Astrocyte (in vitro differentiated cells and primary cell): Measurements from ENCODE around the gene PAK4. TPM values are rescaled to one million over a fixed set of nuclear protein-coding genes. Genes with fewer than 3 reads are reported as not detected.

Experiments used
- DNase-seq: peaks from one replicate; pipeline ENCODE4 v3.0.0-alpha.2; 2010; ENCODE audit warnings: low read depth
- FAIRE-seq: peaks from 2 replicates; lab custom pipeline; 2011; peaks lifted over from hg19 to GRCh38; lab: Jason Lieb, UNC
- H2AFZ ChIP-seq: 2 replicates; pipeline ENCODE4 v1.6.0; 2012; ENCODE audit warnings: low read depth, low read length, inconsistent platforms
- H3K27ac ChIP-seq: 2 replicates; pipeline ENCODE4 v1.5.1; 2011; ENCODE audit warnings: low read depth, low read length, inconsistent platforms
- H3K27me3 ChIP-seq: 2 replicates; pipeline ENCODE4 v1.6.0; 2011; ENCODE audit warnings: low read length, inconsistent platforms; ENCODE audit not compliant: insufficient read depth
- H3K36me3 ChIP-seq: 2 replicates; pipeline ENCODE4 v1.5.1; 2011; ENCODE audit warnings: low read length, inconsistent platforms; ENCODE audit not compliant: insufficient read depth
- H3K4me1 ChIP-seq: 2 replicates; pipeline ENCODE4 v1.5.1; 2011; ENCODE audit warnings: low read length, inconsistent platforms; ENCODE audit not compliant: insufficient read depth
- H3K4me2 ChIP-seq: 2 replicates; pipeline ENCODE4 v1.6.0; 2012; ENCODE audit warnings: low read length, inconsistent platforms
- H3K4me3 ChIP-seq: 2 replicates; pipeline ENCODE4 v1.5.1; 2011; ENCODE audit warnings: low read depth, mild to moderate bottlenecking, low read length, inconsistent platforms; ENCODE audit not compliant: insufficient read depth
- H3K79me2 ChIP-seq: 2 replicates; pipeline ENCODE4 v1.6.0; 2012; ENCODE audit warnings: mild to moderate bottlenecking, low read length, inconsistent platforms; ENCODE audit not compliant: insufficient read depth
- H3K9ac ChIP-seq: 2 replicates; pipeline ENCODE4 v1.6.0; 2012; ENCODE audit warnings: mild to moderate bottlenecking, low read length, inconsistent platforms
- H3K9me3 ChIP-seq: 2 replicates; pipeline ENCODE4 v1.5.1; 2012; ENCODE audit warnings: low read depth, mild to moderate bottlenecking, low read length, inconsistent platforms; ENCODE audit not compliant: insufficient read depth
- H4K20me1 ChIP-seq: 2 replicates; pipeline ENCODE4 v1.6.0; 2012; ENCODE audit warnings: low read length, inconsistent platforms; ENCODE audit not compliant: insufficient read depth
- H3K27ac Mint-ChIP-seq: one replicate; pipeline ENCODE4 v1.8.0; 2021; ENCODE audit warnings: mild to moderate bottlenecking, mixed read lengths; ENCODE audit not compliant: unreplicated experiment
- H3K27me3 Mint-ChIP-seq: one replicate; pipeline ENCODE4 v1.8.0; 2021; ENCODE audit warnings: low read depth, mixed read lengths; ENCODE audit not compliant: unreplicated experiment
- H3K36me3 Mint-ChIP-seq: one replicate; pipeline ENCODE4 v1.8.0; 2021; ENCODE audit warnings: low read depth, mixed read lengths; ENCODE audit not compliant: unreplicated experiment
- H3K4me1 Mint-ChIP-seq: one replicate; pipeline ENCODE4 v1.8.0; 2021; ENCODE audit warnings: low read depth, mixed read lengths; ENCODE audit not compliant: unreplicated experiment
- H3K4me3 Mint-ChIP-seq: one replicate; pipeline ENCODE4 v1.8.0; 2021; ENCODE audit warnings: mild to moderate bottlenecking, moderate library complexity, mixed read lengths; ENCODE audit not compliant: unreplicated experiment
- H3K9me3 Mint-ChIP-seq: one replicate; pipeline ENCODE4 v1.8.0; 2021; ENCODE audit warnings: mild to moderate bottlenecking, mixed read lengths; ENCODE audit not compliant: unreplicated experiment
- EZH2 ChIP-seq: IDR thresholded peaks from 2 replicates; pipeline ENCODE4 v1.6.1; 2012; ENCODE audit warnings: mild to moderate bottlenecking, low read length, inconsistent platforms; ENCODE audit not compliant: insufficient read depth
- total RNA-seq: library from RNA; stranded (reverse); gene quantifications from 2 replicates; pipeline ENCODE4 v1.2.1, GENCODE V29; 2021
- TF ChIP-seq, protein P1 (sequence below): IDR thresholded peaks from 2 replicates; pipeline ENCODE4 v1.5.1; 2011; ENCODE audit warnings: low read depth, mild to moderate bottlenecking, inconsistent platforms, low read length, moderate library complexity; ENCODE audit not compliant: insufficient read depth

The PAK4 gene
- total RNA-seq, 1 donor from 2014 or later = 48.0 TPM

DNA sequence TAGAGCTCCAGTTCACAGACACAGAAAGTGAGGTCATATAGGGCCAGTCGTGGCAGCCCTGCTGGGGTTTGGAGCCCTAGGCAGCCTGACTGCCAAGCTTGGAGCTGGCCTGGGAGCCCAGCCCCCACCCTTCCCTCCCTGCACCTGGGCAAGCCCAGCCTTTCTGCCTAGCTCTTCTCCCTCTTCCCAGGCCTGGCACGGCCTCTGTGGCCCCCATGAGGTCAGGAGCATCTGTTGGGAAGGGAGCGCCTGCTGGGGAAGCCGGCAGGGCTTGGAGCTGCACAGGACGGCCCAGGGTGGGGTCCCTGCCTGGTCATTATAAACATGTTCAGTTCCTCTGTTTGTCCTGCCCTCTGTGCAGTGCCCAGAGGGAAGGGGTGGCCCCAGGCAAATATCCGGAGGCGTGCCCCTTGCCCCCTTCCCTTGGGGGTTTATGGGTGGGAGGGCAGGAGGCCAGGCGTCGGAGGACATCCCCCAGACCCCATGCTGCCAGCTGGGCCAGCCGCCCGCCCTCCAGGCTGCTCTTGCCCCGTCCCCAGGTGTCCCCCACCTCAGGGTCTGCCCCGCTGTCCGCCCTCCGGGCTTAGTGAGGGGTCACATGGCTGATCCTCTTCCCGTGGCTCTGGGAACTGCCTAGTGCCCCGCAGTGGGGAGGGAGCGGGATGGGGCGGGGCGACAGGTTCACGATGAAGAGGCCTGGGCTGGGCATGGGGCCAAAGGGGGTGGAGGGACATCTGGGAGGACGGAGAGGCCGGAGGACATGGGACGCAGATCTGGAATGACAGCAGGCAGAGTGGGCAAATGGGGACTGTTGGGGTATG lies 41.2 kb downstream of the PAK4 start:
- Mint-ChIP-seq H3K4me1 (peaks cover 3% of the 10 kb centered on the region), H3K4me3 (no peak overlapping the region), H3K36me3 (peaks cover 5% of the 10 kb centered on the region), H3K27ac (no peak overlapping the region), H3K27me3 (no peaks in the 10 kb centered on the region), H3K9me3 (no peaks in the 10 kb centered on the region)
- no peaks in the 10 kb centered on the region for H3K36me3 ChIP-seq
- H3K27ac ChIP-seq = no peak overlapping the region
- H3K4me1 ChIP-seq = no peaks in the 10 kb centered on the region
- no peaks in the 10 kb centered on the region for H3K27me3 ChIP-seq
- H4K20me1 ChIP-seq = peaks cover 63% of the 10 kb centered on the region
- TF ChIP-seq, protein P1, sequence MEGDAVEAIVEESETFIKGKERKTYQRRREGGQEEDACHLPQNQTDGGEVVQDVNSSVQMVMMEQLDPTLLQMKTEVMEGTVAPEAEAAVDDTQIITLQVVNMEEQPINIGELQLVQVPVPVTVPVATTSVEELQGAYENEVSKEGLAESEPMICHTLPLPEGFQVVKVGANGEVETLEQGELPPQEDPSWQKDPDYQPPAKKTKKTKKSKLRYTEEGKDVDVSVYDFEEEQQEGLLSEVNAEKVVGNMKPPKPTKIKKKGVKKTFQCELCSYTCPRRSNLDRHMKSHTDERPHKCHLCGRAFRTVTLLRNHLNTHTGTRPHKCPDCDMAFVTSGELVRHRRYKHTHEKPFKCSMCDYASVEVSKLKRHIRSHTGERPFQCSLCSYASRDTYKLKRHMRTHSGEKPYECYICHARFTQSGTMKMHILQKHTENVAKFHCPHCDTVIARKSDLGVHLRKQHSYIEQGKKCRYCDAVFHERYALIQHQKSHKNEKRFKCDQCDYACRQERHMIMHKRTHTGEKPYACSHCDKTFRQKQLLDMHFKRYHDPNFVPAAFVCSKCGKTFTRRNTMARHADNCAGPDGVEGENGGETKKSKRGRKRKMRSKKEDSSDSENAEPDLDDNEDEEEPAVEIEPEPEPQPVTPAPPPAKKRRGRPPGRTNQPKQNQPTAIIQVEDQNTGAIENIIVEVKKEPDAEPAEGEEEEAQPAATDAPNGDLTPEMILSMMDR = no peak
- no peak for TF ChIP-seq EZH2
- no peaks in the 10 kb centered on the region for H3K9me3 ChIP-seq
- H3K9ac ChIP-seq = no peak overlapping the region
- DNase-seq (no peak), FAIRE-seq (no peak)
- peaks cover 32% of the 10 kb centered on the region for H3K79me2 ChIP-seq
- H2AFZ ChIP-seq = no peak overlapping the region
- no peak overlapping the region for H3K4me3 ChIP-seq
- no peak overlapping the region for H3K4me2 ChIP-seq

DNA sequence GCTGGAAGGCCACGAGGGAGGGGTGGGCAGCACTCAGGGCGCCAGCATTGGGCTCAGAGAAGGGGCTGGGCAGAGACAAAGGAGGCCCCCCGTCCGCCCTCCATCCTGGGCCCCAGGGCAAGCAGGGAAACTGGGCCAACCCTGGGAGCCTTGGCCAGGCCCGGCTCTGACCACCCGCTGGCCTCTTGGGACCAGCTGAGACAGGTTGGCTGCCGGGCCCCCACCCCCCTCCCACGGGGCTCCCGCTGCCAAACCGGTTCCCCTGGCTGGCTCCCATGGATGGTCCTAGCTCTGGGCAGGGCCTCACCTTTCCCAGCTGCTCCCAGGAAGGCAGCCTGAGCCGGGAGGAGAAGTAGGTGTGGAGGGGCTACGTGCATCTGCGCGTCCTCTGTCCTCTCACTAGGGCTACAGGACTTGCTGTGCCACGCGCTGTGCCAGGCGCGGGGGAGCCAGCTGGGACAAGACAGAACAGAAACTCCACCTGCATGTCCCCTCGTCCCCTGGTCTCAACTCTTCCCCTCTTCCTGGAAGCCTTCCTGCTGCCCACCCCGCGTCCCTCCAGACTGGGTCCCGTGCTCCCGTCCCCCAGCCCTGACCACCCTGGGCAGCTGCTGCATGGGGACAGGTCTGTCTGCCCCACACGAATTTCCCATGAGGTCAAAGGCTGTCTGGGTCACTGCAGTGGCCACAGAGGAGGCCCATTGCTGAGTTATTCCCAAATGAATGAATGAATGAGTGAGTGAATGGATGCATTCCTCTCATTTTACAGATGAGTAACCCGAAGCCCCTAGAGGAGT lies 42.1 kb downstream of the PAK4 start:
- peaks cover 62% of the 10 kb centered on the region for H4K20me1 ChIP-seq
- no peaks in the 10 kb centered on the region for H3K9me3 Mint-ChIP-seq
- FAIRE-seq (no peak), DNase-seq (no peak)
- no peaks in the 10 kb centered on the region for H3K27me3 ChIP-seq
- TF ChIP-seq, protein P1 = no peak
- no peak for TF ChIP-seq EZH2
- H3K9ac ChIP-seq = no peak overlapping the region
- no peak overlapping the region for H3K4me3 ChIP-seq
- H3K27me3 Mint-ChIP-seq = no peaks in the 10 kb centered on the region
- no peak overlapping the region for H3K4me3 Mint-ChIP-seq
- H3K27ac Mint-ChIP-seq = no peak overlapping the region
- H3K4me1 ChIP-seq = no peaks in the 10 kb centered on the region
- no peaks in the 10 kb centered on the region for H3K9me3 ChIP-seq
- peaks cover 3% of the 10 kb centered on the region for H3K36me3 Mint-ChIP-seq
- H2AFZ ChIP-seq = no peak overlapping the region
- H3K27ac ChIP-seq = no peak overlapping the region
- no peak overlapping the region for H3K4me2 ChIP-seq
- peaks cover 1% of the 10 kb centered on the region for H3K4me1 Mint-ChIP-seq
- H3K79me2 ChIP-seq = peaks cover 28% of the 10 kb centered on the region
- H3K36me3 ChIP-seq = no peaks in the 10 kb centered on the region
